ENCODE measurements around the gene SPPL3. TPM values are rescaled to one million over a fixed set of nuclear protein-coding genes. Genes with fewer than 3 reads are reported as not detected.

The SPPL3 gene
- total and polyA plus RNA-seq, 2 donors from 2014 or later = 23.8 to 51.9 TPM

DNA sequence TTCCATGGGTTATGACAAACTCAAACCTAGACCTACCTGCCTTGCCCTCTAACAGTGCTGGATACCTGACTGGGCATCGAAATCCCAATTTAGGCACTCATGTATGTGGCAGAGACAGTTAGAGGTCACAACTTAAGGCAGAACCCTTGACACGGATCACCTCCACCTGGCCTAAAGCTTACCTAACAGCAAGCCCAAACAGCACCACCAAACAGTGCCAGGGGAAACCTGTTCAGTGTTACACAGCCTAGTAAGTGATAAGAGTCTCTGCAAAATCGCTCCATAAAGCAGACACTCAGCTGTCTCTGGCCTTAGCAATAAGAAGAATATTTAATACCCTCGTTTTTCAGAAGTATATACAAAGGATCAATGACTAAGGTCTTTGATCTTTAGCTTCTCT is 77.8 kb downstream of the SPPL3 start:
- no peak overlapping the region for H3K9ac ChIP-seq (ENCODE audit: low read length in 3 of 3)
- no peak overlapping the region for H3K27ac ChIP-seq (ENCODE audit: low read depth in 2 of 2, low read length in 2 of 2)
- H3K4me3 ChIP-seq (ENCODE audit: low read length in 3 of 3) = no peak overlapping the region
- peaks cover 2 to 9% (median 7%) of the 10 kb centered on the region in 3 donors for H3K4me1 ChIP-seq (ENCODE audit: control insufficient read depth in 2 of 3, insufficient read depth in 2 of 3, low read depth in 1 of 3, low read length in 3 of 3)
- DNase-seq (no peak), FAIRE-seq (no peak)
- H3K27me3 ChIP-seq (ENCODE audit: control insufficient read depth, insufficient read depth, low read length) = no peaks in the 10 kb centered on the region
- TF ChIP-seq, protein P1, sequence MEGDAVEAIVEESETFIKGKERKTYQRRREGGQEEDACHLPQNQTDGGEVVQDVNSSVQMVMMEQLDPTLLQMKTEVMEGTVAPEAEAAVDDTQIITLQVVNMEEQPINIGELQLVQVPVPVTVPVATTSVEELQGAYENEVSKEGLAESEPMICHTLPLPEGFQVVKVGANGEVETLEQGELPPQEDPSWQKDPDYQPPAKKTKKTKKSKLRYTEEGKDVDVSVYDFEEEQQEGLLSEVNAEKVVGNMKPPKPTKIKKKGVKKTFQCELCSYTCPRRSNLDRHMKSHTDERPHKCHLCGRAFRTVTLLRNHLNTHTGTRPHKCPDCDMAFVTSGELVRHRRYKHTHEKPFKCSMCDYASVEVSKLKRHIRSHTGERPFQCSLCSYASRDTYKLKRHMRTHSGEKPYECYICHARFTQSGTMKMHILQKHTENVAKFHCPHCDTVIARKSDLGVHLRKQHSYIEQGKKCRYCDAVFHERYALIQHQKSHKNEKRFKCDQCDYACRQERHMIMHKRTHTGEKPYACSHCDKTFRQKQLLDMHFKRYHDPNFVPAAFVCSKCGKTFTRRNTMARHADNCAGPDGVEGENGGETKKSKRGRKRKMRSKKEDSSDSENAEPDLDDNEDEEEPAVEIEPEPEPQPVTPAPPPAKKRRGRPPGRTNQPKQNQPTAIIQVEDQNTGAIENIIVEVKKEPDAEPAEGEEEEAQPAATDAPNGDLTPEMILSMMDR (IDR thresholded peaks at IDR 0.05; ENCODE audit: borderline replicate concordance, extremely low read depth, insufficient read depth) = no peak
- no peaks in the 10 kb centered on the region for H3K36me3 ChIP-seq (ENCODE audit: control insufficient read depth in 2 of 3, insufficient read depth in 3 of 3, low read length in 3 of 3)
- no peaks in the 10 kb centered on the region for H3K9me3 ChIP-seq (ENCODE audit: control insufficient read depth in 2 of 3, insufficient read depth in 1 of 3, low read length in 3 of 3)
- intact Hi-C loops (cut with DNase I) = no loop called here

DNA sequence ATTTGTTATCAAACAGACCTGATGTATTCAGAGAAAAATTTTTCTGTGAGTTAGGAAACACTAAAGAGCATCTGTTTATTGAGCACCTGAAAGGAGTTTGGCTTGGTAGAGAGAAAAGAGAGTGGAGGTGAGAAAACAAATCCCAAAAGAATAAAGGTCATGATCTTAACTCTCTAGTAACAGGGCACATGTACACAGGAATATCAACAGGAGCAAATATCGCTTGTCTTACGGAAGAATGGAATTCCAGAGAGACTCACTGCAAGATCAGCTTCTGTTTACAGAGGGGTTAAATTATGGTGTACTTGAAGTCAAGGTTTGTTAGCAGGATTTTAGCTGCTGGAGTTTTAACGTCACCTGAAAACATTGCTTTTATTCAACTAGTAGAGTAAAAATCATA is 78.8 kb downstream of the SPPL3 start:
- H3K4me1 ChIP-seq (ENCODE audit: control insufficient read depth in 2 of 3, insufficient read depth in 2 of 3, low read depth in 1 of 3, low read length in 3 of 3) = peaks cover 2 to 7% (median 4%) of the 10 kb centered on the region in 3 donors
- FAIRE-seq = no peak
- intact Hi-C loops (cut with DNase I) = no loop called here

DNA sequence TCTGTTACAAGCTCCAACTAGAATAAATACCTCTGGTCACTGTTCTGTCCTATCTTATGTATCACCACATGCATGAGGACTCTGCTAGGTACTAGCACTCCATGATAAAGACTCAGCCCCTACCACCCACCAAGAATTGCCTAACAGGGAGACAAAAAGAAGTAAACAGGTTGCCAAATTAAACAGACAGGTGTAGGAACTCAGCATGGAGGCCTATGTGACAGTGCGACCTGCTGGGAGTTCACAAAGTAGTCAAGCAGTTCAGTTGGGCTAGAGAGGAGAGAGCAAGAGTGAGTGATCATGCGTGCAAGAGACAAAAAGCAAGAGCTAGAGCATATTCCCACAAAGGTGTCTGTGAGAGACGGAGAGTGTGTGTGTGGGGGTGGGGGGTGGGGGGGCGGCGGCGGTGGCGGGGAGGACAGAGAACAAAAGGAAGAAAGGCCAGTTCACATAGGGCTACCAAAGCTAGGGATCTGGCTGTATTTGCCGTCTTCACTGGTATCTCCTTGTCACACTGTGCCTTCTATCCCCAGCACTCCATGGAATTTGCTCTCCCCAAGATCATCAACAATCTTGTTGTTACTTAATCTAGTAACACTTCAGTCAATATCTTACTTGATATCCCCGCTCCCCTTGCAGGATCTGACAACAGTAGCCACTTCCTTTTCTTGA is 81.2 kb downstream of the SPPL3 start:
- H3K36me3 ChIP-seq (ENCODE audit: control insufficient read depth in 2 of 3, insufficient read depth in 3 of 3, low read length in 3 of 3) = no peaks in the 10 kb centered on the region
- peaks cover 2 to 4% (median 3%) of the 10 kb centered on the region in 3 donors for H3K4me1 ChIP-seq (ENCODE audit: control insufficient read depth in 2 of 3, insufficient read depth in 2 of 3, low read depth in 1 of 3, low read length in 3 of 3)
- FAIRE-seq (no peak), DNase-seq (peak in 1 of 5 donors; percentile 45)
- H3K9me3 ChIP-seq (ENCODE audit: control insufficient read depth in 2 of 3, insufficient read depth in 1 of 3, low read length in 3 of 3) = no peaks in the 10 kb centered on the region
- H3K27me3 ChIP-seq (ENCODE audit: control insufficient read depth, insufficient read depth, low read length) = no peaks in the 10 kb centered on the region
- peak overlapping the region in 1 of 3 donors; percentile 32 for H3K9ac ChIP-seq (ENCODE audit: low read length in 3 of 3)
- TF ChIP-seq, protein P1 (IDR thresholded peaks at IDR 0.05; ENCODE audit: borderline replicate concordance, extremely low read depth, insufficient read depth) = no peak
- intact Hi-C loops (cut with DNase I) = no loop called here
- no peak overlapping the region for H3K27ac ChIP-seq (ENCODE audit: low read depth in 2 of 2, low read length in 2 of 2)
- no peak overlapping the region for H3K4me3 ChIP-seq (ENCODE audit: low read length in 3 of 3)

More for the DNA sequence above, 78.8 kb downstream of the SPPL3 start:
- Histone ChIP-seq H3K4me3 (ENCODE audit: low read length in 3 of 3) (no peak overlapping the region), H3K27me3 (ENCODE audit: control insufficient read depth, insufficient read depth, low read length) (no peaks in the 10 kb centered on the region), H3K36me3 (ENCODE audit: control insufficient read depth in 2 of 3, insufficient read depth in 3 of 3, low read length in 3 of 3) (no peaks in the 10 kb centered on the region), H3K27ac (ENCODE audit: low read depth in 2 of 2, low read length in 2 of 2) (no peak overlapping the region), H3K9ac (ENCODE audit: low read length in 3 of 3) (no peak overlapping the region), H3K9me3 (ENCODE audit: control insufficient read depth in 2 of 3, insufficient read depth in 1 of 3, low read length in 3 of 3) (no peaks in the 10 kb centered on the region)
- DNase-seq = no peak
- TF ChIP-seq, protein P1 (IDR thresholded peaks at IDR 0.05; ENCODE audit: borderline replicate concordance, extremely low read depth, insufficient read depth) = no peak

Data from kidney (tissue), 14 donors.